SHP77 treated with DMSO at 0.1 percent for 48 hours (cell line): ENCODE measurements around the gene CACNG3.
"Not testable (repeated sequence)": the region's sequence is repeated elsewhere in the genome, so short reads cannot be mapped to it uniquely, and the experiment has no call there.

Experiments
- DNase-seq: peaks from one replicate; lab custom pipeline; 2025; lab: John Stamatoyannopoulos, UW

Gene CACNG3

GRCh38 chr16:24279982-24280515 lies 23.9 kb downstream of the CACNG3 start:
- no peak for DNase-seq

- no peak for DNase-seq
Measured at GRCh38 chr16:24281466-24281865, 25.3 kb downstream of the CACNG3 start.

GRCh38 chr16:24282141-24282540 lies 26.0 kb downstream of the CACNG3 start:
- DNase-seq = no peak

GRCh38 chr16:24286741-24287405 lies 30.7 kb downstream of the CACNG3 start:
- DNase-seq = no peak

- DNase-seq = no peak
Measured at GRCh38 chr16:24288516-24288915, 32.4 kb downstream of the CACNG3 start.

GRCh38 chr16:24289166-24289700 lies 33.1 kb downstream of the CACNG3 start:
- DNase-seq = no peak

GRCh38 chr16:24291932-24292331 lies 35.8 kb downstream of the CACNG3 start:
- DNase-seq = no peak

- no peak for DNase-seq
Measured at GRCh38 chr16:24294131-24294530, 38.0 kb downstream of the CACNG3 start.

GRCh38 chr16:24297375-24297774 lies 41.2 kb downstream of the CACNG3 start:
- no peak for DNase-seq

GRCh38 chr16:24298548-24299167 lies 42.5 kb downstream of the CACNG3 start:
- DNase-seq = no peak

- DNase-seq = not testable (repeated sequence)
Measured at GRCh38 chr16:24300750-24301149, 44.6 kb downstream of the CACNG3 start.

GRCh38 chr16:24302636-24303035 lies 46.5 kb downstream of the CACNG3 start:
- no peak for DNase-seq

- DNase-seq = no peak
Measured at GRCh38 chr16:24308200-24308599, 52.1 kb downstream of the CACNG3 start.

GRCh38 chr16:24309258-24310142 lies 53.4 kb downstream of the CACNG3 start:
- no peak for DNase-seq

GRCh38 chr16:24315343-24315742 lies 59.2 kb downstream of the CACNG3 start:
- DNase-seq = no peak

GRCh38 chr16:24318680-24319079 lies 62.5 kb downstream of the CACNG3 start:
- DNase-seq = no peak

GRCh38 chr16:24319126-24319814 lies 63.1 kb downstream of the CACNG3 start:
- no peak for DNase-seq

GRCh38 chr16:24322106-24322505 lies 66.0 kb downstream of the CACNG3 start:
- DNase-seq = no peak

- DNase-seq = no peak
Measured at GRCh38 chr16:24324421-24324820, 68.3 kb downstream of the CACNG3 start.

- DNase-seq = no peak
Measured at GRCh38 chr16:24328835-24329452, 72.8 kb downstream of the CACNG3 start.

- no peak for DNase-seq
Measured at GRCh38 chr16:24332178-24332577, 76.0 kb downstream of the CACNG3 start.
